Activated CD8-positive, alpha-beta memory T cell treated with anti-CD3 and anti-CD28 coated beads for 4 hours (primary cell): Measurements from ENCODE around the gene HOXA10.

Experiments used
- DNase-seq, 2 donors: peaks; one replicate each; pipeline ENCODE4 v3.0.0-alpha.2; 2020; ENCODE audit warnings: low read depth in 2 of 2

HOXA10 gene

DNA sequence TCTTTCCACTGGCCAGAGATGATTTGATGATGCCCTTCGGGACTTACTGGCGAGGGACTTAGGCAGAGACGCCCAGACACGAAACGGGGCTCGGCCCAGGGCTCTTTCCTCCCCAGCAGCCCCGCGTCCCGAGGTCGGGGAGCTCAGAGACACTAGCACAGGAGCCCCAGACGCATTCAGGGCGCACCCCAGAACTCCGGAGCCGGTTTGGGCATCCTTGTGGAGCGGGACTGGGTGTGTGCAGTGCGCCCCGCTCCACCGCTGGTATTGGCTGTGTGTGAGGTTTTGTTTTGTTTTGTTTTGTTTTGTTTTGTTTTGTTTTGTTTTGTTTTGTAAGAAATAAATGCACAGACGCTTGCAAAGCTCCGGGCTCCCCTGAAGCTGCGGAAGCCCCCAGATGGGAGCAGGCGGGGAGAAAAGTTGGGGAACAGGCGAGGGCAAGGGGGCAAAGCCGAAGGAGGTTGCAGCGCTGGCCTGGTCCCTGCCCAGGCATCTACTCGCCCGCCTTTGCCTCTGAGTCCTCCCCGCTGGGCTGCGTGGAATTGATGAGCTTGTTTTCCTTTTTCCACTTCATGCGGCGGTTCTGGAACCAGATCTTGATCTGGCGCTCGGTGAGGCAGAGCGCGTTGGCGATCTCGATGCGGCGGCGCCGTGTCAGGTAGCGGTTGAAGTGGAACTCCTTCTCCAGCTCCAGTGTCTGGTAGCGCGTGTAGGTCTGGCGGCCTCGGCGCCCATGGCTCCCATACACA, 28.8 kb downstream of the HOXA10 start:
- no peak for DNase-seq

DNA sequence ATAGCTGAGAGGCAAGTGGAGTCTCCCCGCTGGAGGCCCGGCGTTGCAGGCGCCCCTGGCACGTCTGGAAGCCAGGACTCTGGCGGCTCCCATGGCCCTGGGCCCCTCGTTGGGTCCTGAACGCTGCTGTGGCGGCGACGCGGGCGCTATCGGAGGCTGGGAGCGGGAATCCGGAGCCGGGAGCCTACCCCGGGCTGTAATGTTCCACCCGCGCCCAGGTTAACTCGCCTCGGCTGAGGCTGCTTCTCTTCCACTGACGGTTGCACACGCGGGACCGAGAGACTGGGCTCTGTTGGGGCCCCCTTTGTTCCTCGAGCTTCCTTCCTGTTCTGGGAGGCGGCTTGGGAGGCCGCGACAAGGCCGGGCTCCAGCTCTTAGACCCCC, 29.3 kb downstream of the HOXA10 start:
- DNase-seq = no peak

DNA sequence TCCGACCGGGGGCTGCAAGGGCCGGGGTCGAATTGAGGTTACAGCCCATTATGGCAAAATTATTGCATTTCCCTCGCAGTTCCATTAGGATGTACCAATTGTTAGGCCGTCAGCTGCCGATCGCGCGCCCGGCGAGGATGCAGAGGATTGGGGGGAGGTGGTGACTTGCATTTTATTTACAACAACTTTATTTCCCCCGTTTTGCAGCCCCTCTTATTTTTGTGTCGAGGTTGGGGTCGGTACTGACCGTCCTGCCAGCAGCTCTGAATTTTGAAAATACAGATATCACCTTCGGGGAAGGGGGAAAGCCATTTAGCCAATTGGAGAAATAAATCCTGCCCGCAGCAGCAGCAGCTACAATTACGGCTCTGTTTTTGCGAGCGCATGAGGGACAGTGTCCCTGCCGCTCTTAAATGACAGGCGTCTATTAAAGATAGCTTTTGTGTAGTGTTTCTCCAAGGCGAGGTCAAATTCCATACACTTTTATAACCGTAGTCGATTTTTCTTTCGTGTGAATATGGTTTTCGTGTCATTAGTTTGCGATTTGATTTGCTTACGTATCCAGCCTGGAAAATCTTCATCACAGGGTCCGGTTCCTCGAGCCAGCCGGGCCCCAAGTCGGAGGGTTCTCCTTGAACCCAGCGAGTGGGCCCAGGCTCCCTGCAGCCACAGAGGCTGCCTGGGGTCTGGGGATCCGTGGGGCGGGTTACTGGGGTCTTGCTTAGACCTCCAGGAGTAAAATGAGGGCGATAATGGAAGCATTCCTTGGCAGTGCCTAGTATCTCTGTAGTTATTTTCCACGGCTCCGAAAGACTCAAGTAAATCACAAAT, 30.0 kb downstream of the HOXA10 start:
- DNase-seq = no peak

DNA sequence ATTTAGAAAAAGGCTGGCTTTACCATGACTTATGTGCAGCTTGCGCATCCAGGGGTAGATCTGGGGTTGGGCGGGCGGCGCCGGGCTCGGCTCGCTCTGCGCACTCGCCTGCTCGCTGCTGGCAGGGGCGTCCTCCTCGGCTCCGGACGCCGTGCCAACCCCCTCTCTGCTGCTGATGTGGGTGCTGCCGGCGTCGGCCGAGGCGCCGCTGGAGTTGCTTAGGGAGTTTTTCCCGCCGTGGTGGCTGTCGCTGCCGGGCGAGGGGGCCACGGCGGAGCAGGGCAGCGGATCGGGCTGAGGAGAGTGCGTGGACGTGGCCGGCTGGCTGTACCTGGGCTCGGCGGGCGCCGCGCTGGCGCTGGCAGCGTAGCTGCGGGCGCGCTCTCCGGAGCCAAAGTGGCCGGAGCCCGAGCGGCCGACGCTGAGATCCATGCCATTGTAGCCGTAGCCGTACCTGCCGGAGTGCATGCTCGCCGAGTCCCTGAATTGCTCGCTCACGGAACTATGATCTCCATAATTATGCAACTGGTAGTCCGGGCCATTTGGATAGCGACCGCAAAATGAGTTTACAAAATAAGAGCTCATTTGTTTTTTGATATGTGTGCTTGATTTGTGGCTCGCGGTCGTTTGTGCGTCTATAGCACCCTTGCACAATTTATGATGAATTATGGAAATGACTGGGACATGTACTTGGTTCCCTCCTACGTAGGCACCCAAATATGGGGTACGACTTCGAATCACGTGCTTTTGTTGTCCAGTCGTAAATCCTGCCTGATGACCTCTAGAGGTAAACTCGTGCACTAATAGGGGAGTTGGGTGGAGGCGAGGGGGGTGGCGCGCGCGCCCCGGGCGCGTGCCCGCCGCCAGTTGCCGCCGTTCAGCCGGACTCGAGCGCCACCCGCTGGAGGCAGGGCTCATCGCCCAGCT, 30.8 kb downstream of the HOXA10 start, which contains the start of gene HOXA5:
Gene HOXA5, minus strand, starts transcription at position 659 of the 927 bp plus-strand sequence. Its CDS starts 74 bp downstream, at position 585.
- no peak for DNase-seq

DNA sequence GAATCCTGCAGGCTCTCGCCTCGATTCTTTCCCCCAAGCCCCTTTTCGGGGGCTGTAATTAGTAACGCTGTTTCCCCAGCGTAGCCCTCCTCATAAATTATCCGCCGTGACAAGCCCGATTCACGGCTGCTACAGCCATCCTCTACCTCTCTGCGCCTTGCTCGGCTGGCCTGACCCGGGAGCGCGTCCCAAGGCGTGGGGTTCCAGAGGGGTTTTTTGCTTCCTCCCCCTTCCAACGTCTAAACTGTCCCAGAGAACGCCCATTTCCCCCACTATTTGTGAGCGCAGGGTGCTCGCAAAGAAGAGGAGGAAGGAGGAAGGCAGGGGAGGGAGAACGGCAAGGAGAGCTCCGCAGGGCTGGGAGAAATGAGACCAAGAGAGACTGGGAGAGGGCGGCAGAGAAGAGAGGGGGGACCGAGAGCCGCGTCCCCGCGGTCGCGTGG, 31.5 kb downstream of the HOXA10 start:
- no peak for DNase-seq

DNA sequence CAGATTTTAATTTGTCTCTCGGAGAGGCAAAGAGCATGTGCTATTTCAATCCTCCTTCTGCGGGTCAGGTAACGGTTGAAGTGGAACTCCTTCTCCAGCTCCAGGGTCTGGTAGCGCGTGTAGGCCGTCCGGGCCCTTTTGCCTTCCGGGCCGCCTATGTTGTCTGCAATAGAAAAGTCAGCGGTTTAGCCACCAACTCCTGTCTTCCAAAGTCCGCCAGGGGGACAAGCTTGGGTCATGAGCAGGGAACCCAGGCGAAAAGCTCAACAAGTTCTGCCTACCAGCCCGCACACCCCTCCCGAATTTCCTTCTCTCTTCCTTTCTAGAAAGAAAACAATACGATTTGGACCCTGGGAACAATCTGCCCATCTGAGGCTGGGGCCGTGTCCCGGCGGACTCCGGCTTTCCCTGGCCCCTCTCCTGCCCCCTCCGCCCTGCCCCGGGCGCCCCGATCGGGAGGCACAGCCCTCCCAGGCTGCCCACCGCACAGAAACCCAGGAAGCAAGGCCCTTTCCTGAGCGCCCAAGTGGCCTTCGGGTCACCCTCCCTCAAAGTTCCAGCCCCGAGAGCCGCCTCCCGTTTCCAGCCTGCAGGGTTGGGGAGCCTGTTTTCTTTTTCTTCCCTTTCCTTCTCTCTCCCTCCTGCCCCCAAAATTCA, 32.1 kb downstream of the HOXA10 start:
- DNase-seq = no peak

DNA sequence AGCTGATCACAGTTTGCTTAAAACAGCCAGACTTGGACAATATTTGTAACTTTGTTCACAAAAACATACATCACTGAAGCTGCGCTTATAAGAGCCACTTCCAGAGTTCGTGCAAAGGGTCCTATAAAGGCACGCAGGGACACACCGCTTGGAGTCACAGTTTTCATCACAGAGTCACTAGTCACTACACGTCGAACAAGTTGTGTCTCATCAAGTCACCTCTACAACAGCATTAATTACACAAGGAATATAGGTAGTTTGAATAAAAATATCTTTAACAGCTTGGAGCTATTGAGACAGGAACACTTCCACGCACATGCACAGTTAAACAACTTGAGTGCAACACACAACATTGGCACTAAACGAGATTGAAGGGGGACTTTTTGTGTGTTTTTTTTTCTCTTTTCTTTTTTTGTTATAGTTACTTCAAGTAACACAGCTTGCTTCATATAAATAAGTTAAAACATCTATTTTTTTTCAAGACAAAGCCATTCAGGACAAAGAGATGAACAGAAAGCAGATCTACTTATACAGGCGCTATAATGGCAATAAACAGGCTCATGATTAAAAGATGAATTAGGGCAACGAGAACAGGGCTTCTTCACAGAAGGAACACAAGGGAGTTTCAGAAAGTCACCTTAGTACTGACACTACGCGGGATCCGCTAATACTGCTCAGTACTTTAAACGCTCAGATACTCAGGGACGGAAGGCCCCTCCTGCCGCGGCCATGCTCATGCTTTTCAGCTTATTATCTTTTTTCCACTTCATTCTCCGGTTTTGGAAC, 32.8 kb downstream of the HOXA10 start:
- DNase-seq = no peak

DNA sequence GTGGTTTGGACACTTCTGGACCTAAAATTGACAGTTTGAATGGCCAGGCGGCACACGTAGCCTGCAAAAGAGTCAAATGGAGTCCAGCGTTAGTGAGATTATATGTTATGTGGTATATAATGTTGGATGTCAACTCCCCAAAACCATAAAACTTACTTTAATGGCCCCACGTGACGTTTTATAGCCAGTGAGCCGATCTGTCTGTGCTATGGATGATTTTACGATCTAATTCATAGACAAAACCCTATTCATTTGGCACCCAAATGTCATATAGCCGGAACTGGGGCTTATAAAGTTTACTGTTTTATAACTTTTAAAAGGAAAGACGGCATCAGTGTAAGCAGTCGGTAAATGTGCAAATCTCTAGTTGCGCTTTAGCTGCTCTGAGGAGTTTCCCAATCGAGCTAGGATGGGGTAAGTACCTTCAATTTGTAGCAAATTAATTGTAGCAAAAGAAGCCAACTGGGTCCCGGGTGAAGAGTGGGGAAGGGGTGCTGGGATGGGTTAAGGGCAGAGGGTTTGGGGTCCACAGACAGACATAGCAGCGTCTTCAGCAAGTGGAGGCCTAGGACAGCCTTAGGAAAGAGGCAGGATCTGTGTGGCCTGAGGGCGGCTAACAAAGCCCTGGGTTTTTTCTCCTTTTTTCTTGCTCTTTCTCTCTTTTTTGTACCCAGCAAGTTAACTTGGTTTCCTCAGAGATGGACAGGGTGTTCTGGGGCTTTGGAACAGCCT, 33.8 kb downstream of the HOXA10 start:
- DNase-seq = no peak

DNA sequence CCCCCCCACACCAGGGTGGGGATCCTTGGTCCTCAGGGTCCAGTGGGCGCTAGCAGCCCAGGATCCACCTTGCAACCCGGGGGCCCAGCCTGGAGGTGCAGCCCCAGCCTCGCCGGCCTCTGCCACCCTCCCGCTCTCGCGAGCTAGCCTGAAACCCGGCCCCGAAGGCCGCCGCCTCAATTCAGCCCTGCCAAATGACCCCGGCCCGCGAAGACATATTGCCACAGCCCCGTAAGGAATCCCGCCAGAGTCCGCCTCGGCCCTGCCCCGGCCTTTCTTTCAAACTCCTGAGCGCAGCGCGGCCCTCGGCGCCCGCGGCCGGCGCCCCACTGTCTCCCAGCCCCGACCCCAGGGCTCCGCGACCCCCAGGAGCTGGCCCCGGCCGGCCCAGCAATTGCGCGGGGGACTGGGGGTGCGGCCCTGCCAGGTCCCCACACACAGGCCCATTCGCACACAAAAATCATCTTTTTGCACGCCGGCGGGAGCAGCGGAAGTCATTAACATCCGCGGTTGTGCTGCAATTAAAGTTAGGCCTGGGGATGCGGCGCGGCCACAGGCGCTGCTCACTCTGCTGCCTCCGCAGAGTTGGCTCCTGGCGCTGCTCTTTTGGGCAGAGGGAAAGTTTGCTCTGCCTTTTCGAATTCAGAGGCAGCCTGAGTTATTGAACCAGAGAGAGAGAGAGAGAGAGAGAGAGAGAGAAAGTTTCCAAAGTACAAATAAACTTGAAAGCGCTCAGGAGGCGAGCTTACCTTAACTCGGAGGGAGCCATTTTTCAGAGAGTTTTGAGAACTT, 34.6 kb downstream of the HOXA10 start:
- DNase-seq = no peak

DNA sequence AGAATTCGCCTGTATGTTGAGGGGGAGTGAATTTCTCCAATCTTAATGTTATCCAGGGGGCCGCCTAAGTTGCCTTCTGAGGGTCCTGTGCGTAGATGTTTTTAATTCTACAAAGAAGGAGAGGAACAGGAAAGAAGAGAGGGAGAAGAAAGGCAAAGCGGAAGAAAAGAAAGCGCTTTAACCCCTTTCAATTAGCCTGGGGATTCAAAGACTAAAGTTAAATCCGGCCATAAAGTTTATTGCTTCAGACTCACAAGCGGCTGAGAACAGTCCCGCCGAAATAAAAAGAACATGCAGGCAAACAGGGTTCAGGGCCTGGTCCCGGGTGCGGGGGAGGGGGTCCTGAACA, 35.2 kb downstream of the HOXA10 start:
- no peak for DNase-seq

DNA sequence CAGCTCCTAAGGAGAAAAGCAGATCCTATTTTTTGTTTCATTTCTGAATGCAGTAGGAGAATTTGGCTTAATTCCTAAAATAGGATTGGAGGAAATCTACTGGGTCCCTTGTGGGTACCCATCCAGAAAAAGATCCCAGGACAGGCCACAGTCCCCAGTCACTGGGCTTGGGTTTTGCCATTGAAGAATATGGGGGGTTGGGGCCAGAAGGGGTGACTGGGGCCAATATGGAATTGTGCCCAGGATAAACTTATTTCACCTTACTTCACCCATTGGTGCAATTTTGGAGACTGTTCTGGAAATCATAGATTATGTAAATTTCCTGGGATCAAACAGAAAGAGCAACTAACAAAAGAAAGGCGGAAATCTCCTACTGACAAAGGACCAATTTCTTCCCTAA, 35.6 kb downstream of the HOXA10 start:
- no peak for DNase-seq

DNA sequence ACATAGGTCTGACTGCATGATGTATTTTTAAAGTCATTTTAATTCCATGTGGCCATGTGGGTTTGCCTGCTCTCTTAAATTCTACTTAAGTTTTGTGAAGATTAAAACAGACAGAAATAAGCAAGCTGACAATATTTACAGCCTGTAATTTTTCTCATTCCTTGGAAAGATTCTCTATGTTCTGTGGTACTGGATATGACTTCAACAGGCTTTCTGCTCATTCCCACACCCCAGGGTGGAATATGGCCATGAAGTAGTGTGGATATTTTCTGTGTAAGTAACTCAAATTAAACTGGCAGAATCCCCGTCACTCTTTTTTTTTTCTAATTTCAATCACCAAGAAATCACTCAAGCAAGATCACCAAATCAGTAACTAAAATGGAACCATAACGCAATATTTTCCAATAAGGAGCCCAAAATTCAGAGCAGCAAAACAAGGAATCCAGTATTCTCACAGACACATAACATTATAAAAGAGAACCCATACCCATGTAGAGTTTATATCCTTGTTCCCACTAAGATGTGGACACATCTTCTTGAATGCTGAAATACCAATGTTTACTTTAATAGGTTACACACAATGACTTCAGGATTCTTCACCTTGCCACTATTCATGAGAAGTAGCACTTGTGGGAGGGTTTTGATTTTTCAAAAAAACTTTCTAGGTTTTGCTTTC, 36.3 kb downstream of the HOXA10 start:
- no peak for DNase-seq

DNA sequence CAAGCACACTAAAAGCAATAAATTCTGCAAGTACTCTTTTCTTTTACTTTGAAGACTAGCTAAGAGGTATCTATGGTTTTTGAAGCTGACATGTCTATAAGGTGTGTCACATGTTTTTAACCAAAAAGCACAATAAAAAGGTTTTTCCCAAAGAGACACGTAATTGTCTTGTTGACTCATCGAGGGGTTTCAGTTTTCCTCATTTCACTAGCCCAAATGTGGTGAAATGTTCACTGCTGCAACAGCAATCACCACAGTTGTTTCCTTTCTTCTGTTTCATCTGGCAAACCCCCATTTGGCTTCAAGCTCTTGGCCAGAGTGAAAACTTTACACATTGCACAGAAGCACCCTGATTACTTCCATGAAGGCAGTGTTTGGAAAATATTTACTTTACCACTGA, 39.7 kb downstream of the HOXA10 start:
- no peak for DNase-seq

DNA sequence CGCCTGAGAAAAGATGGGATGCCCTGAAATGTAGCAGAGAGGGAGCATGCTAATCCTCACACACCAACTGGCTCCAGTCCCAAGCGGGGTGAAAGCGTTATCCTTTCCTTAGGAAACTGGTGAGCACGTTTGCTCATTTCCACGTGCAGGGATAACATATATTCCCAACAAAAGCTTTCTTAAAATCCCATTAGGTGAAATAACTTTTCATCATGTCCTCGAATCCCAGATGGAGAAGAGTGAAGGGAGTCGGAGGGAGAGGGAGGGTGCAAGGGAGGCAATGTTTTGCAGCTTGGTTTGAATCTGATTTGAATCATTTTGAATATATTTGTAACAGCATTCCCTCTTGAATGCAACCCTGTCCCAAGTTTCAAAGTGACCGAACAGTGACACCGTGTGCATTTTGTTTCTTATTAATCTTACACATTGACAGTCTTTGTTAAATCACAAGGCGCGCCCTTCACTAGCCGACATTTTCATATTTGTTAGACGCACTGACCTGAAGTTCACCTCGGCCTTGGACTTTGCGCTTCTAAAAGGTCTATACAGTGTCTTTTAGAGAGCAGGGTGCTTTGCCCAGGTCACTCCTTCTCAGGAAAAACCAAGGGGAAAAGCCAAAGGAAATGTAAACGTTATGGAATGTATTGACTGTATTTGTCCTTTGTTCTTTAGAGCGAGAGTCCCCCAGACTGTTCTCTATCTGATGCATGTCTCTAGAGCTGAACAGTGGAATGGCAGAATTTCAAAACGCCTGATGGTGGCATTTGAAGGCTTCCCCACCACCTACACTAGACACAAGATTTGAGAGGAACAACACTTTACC, 40.5 kb downstream of the HOXA10 start:
- no peak for DNase-seq

DNA sequence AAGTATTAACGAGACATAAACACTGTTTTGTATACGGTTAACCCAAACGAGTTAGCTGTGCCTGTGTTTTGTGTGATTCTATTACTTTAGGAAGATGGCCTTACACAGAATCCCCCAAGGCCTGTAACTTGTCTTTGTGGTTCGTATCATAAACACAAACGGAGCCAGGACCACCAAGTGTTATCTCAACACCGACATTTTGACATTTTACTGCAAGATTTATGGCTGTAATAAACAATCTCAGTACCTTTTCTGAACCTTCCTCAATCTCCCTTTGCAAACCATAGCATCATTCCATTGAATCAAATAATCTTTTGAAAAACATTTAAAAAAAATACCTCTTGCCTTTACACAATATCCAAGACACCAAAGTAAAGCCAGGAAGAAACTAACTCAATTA, 41.1 kb downstream of the HOXA10 start:
- DNase-seq = no peak

DNA sequence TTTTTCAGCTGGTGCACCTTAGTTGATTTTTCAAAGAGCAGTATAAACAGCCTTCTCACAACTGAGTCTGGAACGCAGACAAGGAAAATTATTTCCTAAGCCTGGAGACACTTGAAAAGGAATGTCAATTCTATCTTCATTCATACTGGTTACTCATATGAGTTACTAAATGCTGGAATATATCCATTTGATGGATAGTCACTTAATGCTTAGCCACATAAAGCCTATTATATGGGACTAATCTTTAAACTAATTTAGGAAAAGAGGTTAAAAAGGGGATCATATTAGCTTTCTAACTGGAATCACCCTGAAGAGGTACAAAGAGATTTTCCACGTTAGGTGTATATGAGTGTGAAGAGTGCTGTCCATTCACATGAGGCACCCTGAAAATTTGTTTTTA, 41.9 kb downstream of the HOXA10 start:
- no peak for DNase-seq

DNA sequence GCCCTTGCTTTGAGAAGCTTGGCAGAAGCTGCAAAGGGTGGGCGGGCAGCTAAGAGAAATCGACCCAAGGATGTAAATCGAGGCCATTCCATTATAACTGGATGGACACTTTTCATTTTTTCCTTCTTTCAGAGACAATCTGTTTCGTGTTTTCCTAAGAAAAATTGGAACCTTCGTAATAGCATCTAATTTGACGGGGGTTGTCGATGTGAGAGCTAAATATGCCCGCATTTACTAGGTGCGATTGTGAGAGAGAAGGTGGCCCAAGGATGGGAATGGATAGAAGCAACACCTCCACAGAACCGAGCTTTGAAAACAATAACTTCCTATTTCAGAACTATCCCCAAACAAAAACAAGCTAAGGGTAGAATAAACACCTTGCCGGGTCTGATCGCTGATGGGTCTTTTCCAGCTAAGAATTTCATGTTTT, 42.7 kb downstream of the HOXA10 start:
- no peak for DNase-seq
